OCI-LY1 (cell line): ENCODE results near the gene GRIK2.

ENCODE experiments used
- H2AFZ ChIP-seq: fragments of 200-600 bp; sonication (generic), shearing (Covaris generic); 2 replicates; pipeline ENCODE4 v1.6.0; 2014; ENCODE audit warnings: antibody characterized with exemption, mild to moderate bottlenecking, low read length
- H3F3A ChIP-seq: fragments of 200-600 bp; sonication (generic), shearing (Covaris generic); 2 replicates; pipeline ENCODE4 v1.6.0; 2014; ENCODE audit warnings: mild to moderate bottlenecking, antibody characterized with exemption, low read length, moderate library complexity; ENCODE audit not compliant: insufficient read depth
- H3K27ac ChIP-seq: fragments of 200-600 bp; sonication (generic); 2 replicates; pipeline ENCODE4 v1.5.1; 2014; ENCODE audit warnings: low read length, mixed run types, mild to moderate bottlenecking, low read depth; ENCODE audit not compliant: poor library complexity, severe bottlenecking
- H3K27me3 ChIP-seq: fragments of 200-600 bp; sonication (generic); 2 replicates; pipeline ENCODE4 v1.6.0; 2014; ENCODE audit warnings: antibody characterized with exemption, mild to moderate bottlenecking, low read length, moderate library complexity; ENCODE audit not compliant: insufficient read depth
- H3K36me3 ChIP-seq: fragments of 200-600 bp; sonication (generic); 2 replicates; pipeline ENCODE4 v1.6.1; 2014; ENCODE audit warnings: mild to moderate bottlenecking, antibody characterized with exemption, low read length, moderate library complexity, mixed read lengths; ENCODE audit not compliant: insufficient read depth
- H3K4me1 ChIP-seq: fragments of 200-600 bp; sonication (generic); 2 replicates; pipeline ENCODE4 v1.5.1; 2014; ENCODE audit warnings: mild to moderate bottlenecking, low read length, moderate library complexity; ENCODE audit not compliant: insufficient read depth, severe bottlenecking
- H3K4me2 ChIP-seq: fragments of 200-600 bp; sonication (generic), shearing (Covaris generic); 2 replicates; pipeline ENCODE4 v1.6.1; 2014; ENCODE audit warnings: low read length
- H3K4me3 ChIP-seq: fragments of 200-600 bp; sonication (generic); 2 replicates; pipeline ENCODE4 v1.5.1; 2014; ENCODE audit warnings: low read length, low read depth, mild to moderate bottlenecking, mixed read lengths; ENCODE audit not compliant: poor library complexity, severe bottlenecking
- H3K79me2 ChIP-seq: fragments of 200-600 bp; shearing (Covaris generic); 2 replicates; pipeline ENCODE4 v1.6.1; 2016; ENCODE audit warnings: mixed run types, low read length, mixed read lengths; ENCODE audit not compliant: insufficient read depth
- H3K9ac ChIP-seq: fragments of 200-600 bp; sonication (generic), shearing (Covaris generic); 2 replicates; pipeline ENCODE4 v1.6.1; 2014; ENCODE audit warnings: mild to moderate bottlenecking, low read length, mixed read lengths
- H3K9me2 ChIP-seq: fragments of 200-600 bp; sonication (generic), shearing (Covaris generic); 2 replicates; pipeline ENCODE4 v1.6.1; 2014; ENCODE audit warnings: low read depth, mild to moderate bottlenecking, low read length, mixed read lengths
- H3K9me3 ChIP-seq: fragments of 200-600 bp; shearing (Covaris generic); 2 replicates; pipeline ENCODE4 v1.6.1; 2014; ENCODE audit warnings: low read length, mixed read lengths
- H4K20me1 ChIP-seq: fragments of 200-600 bp; sonication (generic), shearing (Covaris generic); 2 replicates; pipeline ENCODE4 v1.6.0; 2016; ENCODE audit warnings: mild to moderate bottlenecking, low read length; ENCODE audit not compliant: insufficient read depth
- CTCF ChIP-seq: fragments of 200-600 bp; sonication (generic), shearing (Covaris generic); IDR thresholded peaks from 2 replicates; pipeline ENCODE4 v1.5.1; 2017; ENCODE audit warnings: mild to moderate bottlenecking, antibody characterized with exemption, low read length, moderate library complexity, mixed read lengths
- EZH2 ChIP-seq: fragments of 200-600 bp; sonication (generic), shearing (Covaris generic); IDR thresholded peaks from 2 replicates; pipeline ENCODE4 v1.8.0; 2017; ENCODE audit warnings: borderline replicate concordance, mixed run types, mild to moderate bottlenecking, antibody characterized with exemption, low read length, moderate library complexity, mixed read lengths

GRIK2 gene

GRCh38 chr6:101663100-101663499 lies 269.6 kb downstream of the GRIK2 start:
- H3K27me3 ChIP-seq = no peaks in the 10 kb centered on the region
- H4K20me1 ChIP-seq = no peaks in the 10 kb centered on the region
- H3K4me3 ChIP-seq = no peak overlapping the region
- no peaks in the 10 kb centered on the region for H3F3A ChIP-seq
- H3K4me2 ChIP-seq = no peak overlapping the region
- H3K4me1 ChIP-seq = no peaks in the 10 kb centered on the region
- H3K9me3 ChIP-seq = no peaks in the 10 kb centered on the region
- no peak overlapping the region for H2AFZ ChIP-seq
- H3K36me3 ChIP-seq = no peaks in the 10 kb centered on the region
- no peak overlapping the region for H3K27ac ChIP-seq
- H3K9me2 ChIP-seq = no peaks in the 10 kb centered on the region
- TF ChIP-seq EZH2 (no peak), CTCF (no peak)
- no peak overlapping the region for H3K9ac ChIP-seq
- no peaks in the 10 kb centered on the region for H3K79me2 ChIP-seq

- Histone ChIP-seq H4K20me1 (no peaks in the 10 kb centered on the region), H3K9me3 (no peaks in the 10 kb centered on the region), H3K27ac (no peak overlapping the region), H3K9me2 (no peaks in the 10 kb centered on the region), H3K36me3 (no peaks in the 10 kb centered on the region), H3K9ac (no peak overlapping the region), H3K4me2 (no peak overlapping the region), H3K4me3 (no peak overlapping the region), H3F3A (no peaks in the 10 kb centered on the region), H3K79me2 (no peaks in the 10 kb centered on the region), H2AFZ (no peak overlapping the region), H3K27me3 (no peaks in the 10 kb centered on the region), H3K4me1 (no peaks in the 10 kb centered on the region)
- TF ChIP-seq EZH2 (no peak), CTCF (no peak)
Measured at GRCh38 chr6:101666256-101666655, 272.7 kb downstream of the GRIK2 start.

- Histone ChIP-seq H3K9ac (no peak overlapping the region), H3K4me1 (no peaks in the 10 kb centered on the region), H3K9me2 (no peaks in the 10 kb centered on the region), H3K79me2 (no peaks in the 10 kb centered on the region), H3F3A (no peaks in the 10 kb centered on the region), H3K4me3 (no peak overlapping the region), H3K4me2 (no peak overlapping the region), H3K36me3 (no peaks in the 10 kb centered on the region), H4K20me1 (no peaks in the 10 kb centered on the region), H3K27ac (no peak overlapping the region), H3K9me3 (no peaks in the 10 kb centered on the region), H3K27me3 (no peaks in the 10 kb centered on the region), H2AFZ (no peak overlapping the region)
- TF ChIP-seq EZH2 (no peak), CTCF (no peak)
Measured at GRCh38 chr6:101668496-101669030, 275.1 kb downstream of the GRIK2 start.
